Measurements from ENCODE around the gene SLC29A2. TPM values are rescaled to one million over a fixed set of nuclear protein-coding genes. Genes with fewer than 3 reads are reported as not detected.

SLC29A2 gene
- total RNA-seq, 1 donor: 1.2 TPM

- Histone ChIP-seq H3K4me3 (ENCODE audit: low read length) (no peak overlapping the region), H3K9me3 (ENCODE audit: low read depth, low read length) (no peaks in the 10 kb centered on the region), H3K4me1 (ENCODE audit: insufficient read depth, low read length) (peaks cover 53% of the 10 kb centered on the region), H3K27me3 (ENCODE audit: insufficient read depth, low read length) (no peaks in the 10 kb centered on the region)
Measured at GRCh38 chr11:66314561-66315497, 56.7 kb downstream of the SLC29A2 start.

GRCh38 chr11:66314186-66314501 is 57.4 kb downstream of the SLC29A2 start:
- Histone ChIP-seq H3K9me3 (ENCODE audit: low read depth, low read length) (no peaks in the 10 kb centered on the region), H3K4me1 (ENCODE audit: insufficient read depth, low read length) (peaks cover 49% of the 10 kb centered on the region), H3K27me3 (ENCODE audit: insufficient read depth, low read length) (no peaks in the 10 kb centered on the region), H3K4me3 (ENCODE audit: low read length) (no peak overlapping the region)

GRCh38 chr11:66313321-66314185 is 58.0 kb downstream of the SLC29A2 start:
- no peaks in the 10 kb centered on the region for H3K27me3 ChIP-seq (ENCODE audit: insufficient read depth, low read length)
- no peaks in the 10 kb centered on the region for H3K9me3 ChIP-seq (ENCODE audit: low read depth, low read length)
- peak overlapping the region; percentile 18 for H3K4me3 ChIP-seq (ENCODE audit: low read length)
- peaks cover 43% of the 10 kb centered on the region for H3K4me1 ChIP-seq (ENCODE audit: insufficient read depth, low read length)

GRCh38 chr11:66312549-66313320 is 58.8 kb downstream of the SLC29A2 start:
- H3K4me3 ChIP-seq (ENCODE audit: low read length): peak overlapping the region; percentile 43
- no peaks in the 10 kb centered on the region for H3K9me3 ChIP-seq (ENCODE audit: low read depth, low read length)
- H3K4me1 ChIP-seq (ENCODE audit: insufficient read depth, low read length): peaks cover 35% of the 10 kb centered on the region
- H3K27me3 ChIP-seq (ENCODE audit: insufficient read depth, low read length): no peaks in the 10 kb centered on the region

Other genes starting within 250 kb of the SLC29A2 start
- 11.2 TPM for gene KLC2, start 114.1 kb downstream of the SLC29A2 start, total RNA-seq
- gene RAB1B, start 103.1 kb downstream of the SLC29A2 start, total RNA-seq: 40.5 TPM
- gene CNIH2, start 93.6 kb downstream of the SLC29A2 start, total RNA-seq: 1.0 TPM
- gene YIF1A, start 82.6 kb downstream of the SLC29A2 start, total RNA-seq: 13.1 TPM
- gene TMEM151A, start 79.9 kb downstream of the SLC29A2 start, total RNA-seq: 0.21 TPM
- gene CD248, start 54.7 kb downstream of the SLC29A2 start, total RNA-seq: 1.5 TPM
- 4.8 TPM for gene RIN1, start 35.3 kb downstream of the SLC29A2 start, total RNA-seq
- gene BRMS1, start 26.7 kb downstream of the SLC29A2 start, total RNA-seq: 51.7 TPM
- 0.84 TPM for gene B4GAT1, start 24.1 kb downstream of the SLC29A2 start, total RNA-seq
- not detected for gene NPAS4, start 49.3 kb upstream of the SLC29A2 start, total RNA-seq
- gene MRPL11, start 67.1 kb upstream of the SLC29A2 start, total RNA-seq: 22.6 TPM
- gene PELI3, start 95.1 kb upstream of the SLC29A2 start, total RNA-seq: 9.8 TPM
- gene DPP3, start 108.7 kb upstream of the SLC29A2 start, total RNA-seq: 15.2 TPM
- gene BBS1, start 138.9 kb upstream of the SLC29A2 start, total RNA-seq: 12.6 TPM
- gene ZDHHC24, start 174.3 kb upstream of the SLC29A2 start, total RNA-seq: 10.0 TPM
- gene ACTN3, start 175.1 kb upstream of the SLC29A2 start, total RNA-seq: not detected
- 14.5 TPM for gene CTSF, start 196.8 kb upstream of the SLC29A2 start, total RNA-seq
- 0.21 TPM for gene CCDC87, start 221.3 kb upstream of the SLC29A2 start, total RNA-seq
- gene CCS, start 221.4 kb upstream of the SLC29A2 start, total RNA-seq: 10.7 TPM
- gene RBM14, start 244.9 kb upstream of the SLC29A2 start, total RNA-seq: 76.4 TPM